ELF-1 (cell line): ENCODE results near the gene RFTN1.

ENCODE experiments used
- DNase-seq: peaks from one replicate; pipeline ENCODE4 v3.0.0-alpha.2; 2016; ENCODE audit warnings: low read depth, low spot score

RFTN1 gene

DNA sequence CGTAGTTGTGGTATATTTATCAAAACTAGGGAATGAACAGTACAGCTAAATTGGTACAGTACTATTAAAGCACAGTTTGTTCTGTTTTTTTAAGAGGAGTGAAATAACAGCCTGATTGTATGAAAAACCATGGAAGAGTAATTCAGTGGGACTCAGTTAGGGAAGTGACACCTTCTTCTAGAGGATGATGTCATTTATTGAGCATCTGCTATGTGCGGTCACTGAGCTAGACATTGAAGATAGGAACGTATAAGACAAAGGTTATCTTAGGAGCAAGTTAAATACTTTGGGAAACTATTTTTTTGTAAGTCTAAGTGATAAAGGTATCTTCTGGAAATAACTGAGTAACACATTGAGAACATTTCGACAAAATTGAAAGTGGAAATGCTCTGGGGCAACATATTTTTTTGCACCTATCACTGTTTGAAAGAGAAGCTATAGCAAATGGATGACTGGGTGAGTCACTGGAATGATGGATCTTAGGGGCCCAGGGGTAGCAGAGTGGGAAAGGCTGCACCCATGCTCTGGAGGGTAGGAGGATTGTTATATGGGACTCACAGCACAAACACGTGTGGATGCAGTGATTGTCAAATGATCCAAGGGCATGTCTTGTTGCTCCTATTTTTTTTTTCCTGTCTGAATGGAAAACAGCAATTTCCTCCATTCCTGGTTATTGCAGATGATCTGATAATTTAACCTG is 205.5 kb downstream of the RFTN1 start:
- no peak for DNase-seq

DNA sequence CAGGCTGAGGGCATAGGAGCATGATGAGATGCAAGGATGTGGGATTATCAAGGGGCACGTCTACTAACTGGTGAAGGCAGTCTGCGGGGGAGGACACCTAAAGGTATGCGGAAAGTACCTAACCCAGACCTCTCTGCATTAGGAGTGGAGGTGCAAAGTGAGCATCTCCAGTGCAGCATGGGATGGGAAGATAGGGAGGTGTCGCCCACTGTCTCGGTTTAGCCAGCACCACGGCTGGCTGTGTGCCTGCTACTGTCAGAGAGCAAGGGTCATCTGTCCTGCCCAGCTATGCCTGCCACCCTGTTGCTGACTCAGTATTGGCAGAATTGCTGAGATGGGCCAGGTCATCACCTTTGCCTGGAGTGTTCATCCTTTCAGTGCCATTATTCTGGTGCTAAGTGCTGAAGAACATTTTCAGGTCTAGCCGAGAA is 208.4 kb downstream of the RFTN1 start:
- no peak for DNase-seq

DNA sequence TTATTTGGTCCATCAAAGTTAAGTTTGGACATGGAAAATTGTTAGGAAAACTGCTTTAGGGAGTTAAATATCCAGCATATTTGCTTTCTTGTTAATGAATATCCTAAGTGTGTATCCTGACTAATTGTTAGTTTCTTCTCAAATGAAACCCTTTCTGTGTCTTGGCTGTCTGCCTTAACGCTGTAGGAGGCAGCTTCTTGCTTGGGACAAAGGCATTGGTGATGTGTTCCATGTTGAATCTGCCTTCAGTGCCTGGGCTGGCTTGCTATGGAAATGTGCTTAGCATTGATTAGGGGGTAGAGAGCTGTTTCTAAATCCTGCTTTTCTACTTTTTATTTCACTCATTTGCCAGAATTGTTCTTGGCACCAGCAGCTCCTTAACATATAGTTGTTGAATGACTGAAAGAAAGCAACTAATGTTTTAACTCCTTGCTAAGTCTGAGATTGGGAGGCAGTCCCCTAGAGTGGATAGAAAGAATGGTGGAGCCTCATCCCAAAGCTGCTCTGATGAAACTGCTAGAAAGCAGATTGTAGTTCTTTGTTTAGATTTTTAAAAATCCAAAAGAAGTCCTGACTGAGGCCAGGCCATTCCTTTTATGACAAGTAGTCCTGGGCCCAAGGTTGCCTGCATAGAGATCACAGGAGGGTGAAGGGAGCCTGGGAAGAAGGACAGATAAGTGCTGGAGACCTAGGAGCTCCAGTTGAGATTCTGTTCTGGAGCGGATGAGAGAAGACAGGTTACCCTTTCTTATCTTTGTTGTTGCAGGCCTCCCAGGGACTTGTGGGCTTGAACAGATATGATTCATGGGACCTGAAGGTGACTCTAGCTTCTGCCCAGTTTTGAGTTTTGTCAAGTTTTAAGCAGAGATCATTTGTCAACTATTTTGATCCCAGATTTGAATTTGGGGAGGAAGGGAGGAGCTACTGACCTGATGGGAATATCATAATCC is 209.2 kb downstream of the RFTN1 start:
- DNase-seq = no peak

DNA sequence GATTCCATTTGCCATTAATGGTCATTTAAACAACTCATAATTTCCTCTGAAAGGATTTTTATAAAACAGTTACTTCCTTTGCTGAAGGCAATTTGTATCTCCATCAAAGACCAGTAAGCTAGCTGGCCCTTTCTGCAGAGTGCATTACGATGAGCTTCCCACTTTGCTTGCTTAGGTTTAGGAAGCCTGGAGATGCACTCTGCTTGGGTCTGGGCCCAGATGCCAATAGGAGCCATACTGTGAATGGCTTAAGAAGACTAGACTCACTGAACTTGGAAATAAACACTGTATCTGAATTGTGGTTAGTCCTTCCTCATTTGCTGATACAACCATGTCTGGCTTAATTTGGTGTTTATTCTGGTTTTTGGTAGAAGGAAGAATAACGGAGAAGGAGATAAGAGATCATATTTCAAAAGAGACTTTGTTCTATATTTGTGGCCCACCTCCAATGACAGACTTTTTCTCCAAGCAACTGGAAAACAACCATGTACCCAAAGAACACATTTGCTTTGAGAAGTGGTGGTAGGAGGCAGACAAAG is 210.4 kb downstream of the RFTN1 start:
- no peak for DNase-seq

DNA sequence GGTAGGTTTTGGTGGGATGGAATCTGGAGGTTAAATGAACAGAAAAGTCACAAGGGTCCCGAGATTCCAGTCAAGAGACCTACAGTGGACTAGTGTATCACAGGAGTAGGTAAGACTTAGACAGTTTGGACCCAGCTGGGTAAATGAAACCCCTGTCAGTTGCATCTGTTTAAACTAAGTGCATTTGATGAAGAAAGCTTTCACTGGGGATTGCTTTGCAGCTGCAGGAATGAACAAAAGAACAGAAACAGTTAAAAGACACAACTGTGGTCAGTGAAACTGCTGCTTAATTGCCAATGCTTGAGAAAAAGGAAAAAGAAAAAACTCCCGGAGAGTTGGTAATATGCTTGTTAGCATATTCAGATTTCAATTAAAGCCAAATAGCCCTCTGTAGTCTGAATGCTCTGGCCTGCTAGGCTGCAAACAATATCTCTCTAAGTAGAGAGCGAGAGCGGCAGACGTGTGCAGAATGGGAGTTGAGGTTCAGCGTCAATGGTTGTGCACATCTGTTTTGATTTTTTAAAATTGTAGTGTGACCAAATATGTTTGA is 211.3 kb downstream of the RFTN1 start:
- no peak for DNase-seq

DNA sequence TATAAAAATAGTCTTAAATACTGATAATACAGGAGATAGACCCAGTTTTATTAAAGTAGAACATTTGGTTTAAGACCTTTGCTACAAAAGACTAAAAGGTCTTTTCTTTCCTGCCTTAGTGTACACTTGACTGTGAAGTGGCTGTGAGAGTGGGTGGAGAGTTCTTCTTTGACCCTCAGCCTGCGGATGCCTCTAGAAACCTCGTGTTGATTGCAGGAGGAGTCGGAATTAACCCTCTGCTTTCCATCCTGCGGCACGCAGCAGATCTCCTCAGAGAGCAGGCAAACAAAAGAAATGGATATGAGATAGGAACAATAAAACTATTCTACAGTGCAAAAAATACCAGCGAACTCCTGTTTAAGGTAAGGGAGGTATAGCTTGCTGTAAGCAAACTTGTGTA is 212.0 kb downstream of the RFTN1 start:
- no peak for DNase-seq

DNA sequence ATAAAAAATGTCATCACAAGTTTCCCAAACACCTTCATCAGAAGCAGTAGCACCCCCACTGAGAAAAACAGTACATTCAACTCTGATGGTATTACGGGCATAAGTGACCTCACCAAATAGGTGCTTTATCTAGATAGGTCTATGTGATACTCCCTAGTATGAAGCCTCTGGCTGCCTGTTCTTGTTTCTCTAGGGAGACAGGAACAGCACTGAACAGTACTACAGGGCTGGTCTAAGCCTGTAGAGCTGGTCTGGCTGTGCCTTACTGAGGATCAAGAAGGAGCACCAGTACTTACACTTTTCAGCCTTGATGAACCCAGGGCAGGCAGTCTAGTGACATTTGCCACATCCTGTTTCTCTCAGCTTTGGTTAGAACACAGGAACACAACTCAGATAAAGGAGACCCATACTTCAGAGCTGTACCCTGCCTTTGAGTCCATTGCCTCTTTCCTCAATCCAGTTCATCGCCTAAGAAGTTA is 212.6 kb downstream of the RFTN1 start:
- DNase-seq = no peak

DNA sequence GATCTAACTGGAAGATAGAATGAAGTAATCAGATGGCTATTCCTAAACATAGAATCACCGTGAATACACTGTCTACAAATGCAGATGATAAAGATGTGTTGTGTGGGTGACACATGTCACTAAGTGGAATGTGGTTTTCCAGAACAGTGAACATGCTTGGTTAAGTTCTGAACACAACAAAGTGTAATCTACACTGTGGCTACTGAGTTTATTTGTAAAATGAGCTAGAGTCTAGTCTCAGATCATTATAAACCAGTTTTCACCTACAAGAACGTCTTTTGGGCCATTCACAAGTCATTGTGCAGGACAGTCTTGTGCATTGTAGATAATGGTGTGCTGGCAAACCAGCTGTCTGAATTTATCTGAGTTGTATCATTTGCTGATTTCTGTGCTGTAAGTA is 213.2 kb downstream of the RFTN1 start:
- no peak for DNase-seq

DNA sequence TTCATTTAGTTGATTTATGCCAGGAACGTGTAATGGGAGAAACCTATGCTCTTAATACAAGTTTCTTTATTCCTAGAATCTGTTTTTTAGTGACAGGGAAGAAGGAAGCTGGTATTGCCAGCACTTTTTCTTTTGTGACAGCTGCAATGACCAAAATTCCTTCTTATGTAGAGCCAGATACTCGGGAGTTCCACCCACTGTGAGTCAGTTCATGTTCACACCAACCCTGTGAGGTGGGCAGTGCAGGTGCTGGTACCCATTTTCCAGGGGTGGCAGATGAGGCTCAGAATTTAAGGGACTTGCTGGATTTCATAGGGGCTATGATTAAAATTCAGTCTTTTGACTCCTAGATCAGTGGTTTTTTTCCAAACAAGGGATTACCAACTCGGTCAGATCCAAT is 213.8 kb downstream of the RFTN1 start:
- DNase-seq = no peak

DNA sequence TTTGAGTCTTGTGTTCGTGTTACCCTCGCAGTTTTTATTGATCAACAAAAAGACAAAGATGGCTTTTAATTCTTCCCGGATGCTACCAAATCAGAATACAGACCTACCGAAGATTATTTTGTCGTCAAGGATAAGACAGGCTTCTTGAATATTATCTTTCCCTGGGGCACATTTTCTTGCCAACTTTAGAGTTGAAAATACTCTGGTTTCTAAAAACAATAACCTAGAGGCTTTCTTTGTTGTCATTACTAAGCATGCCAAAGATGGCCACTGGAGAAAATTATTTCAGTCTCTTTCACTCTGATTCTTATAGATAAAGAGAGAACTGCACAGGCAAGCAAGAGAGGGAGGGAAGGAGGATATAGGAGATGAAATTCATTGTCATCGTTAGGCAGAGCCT is 214.6 kb downstream of the RFTN1 start:
- no peak for DNase-seq

DNA sequence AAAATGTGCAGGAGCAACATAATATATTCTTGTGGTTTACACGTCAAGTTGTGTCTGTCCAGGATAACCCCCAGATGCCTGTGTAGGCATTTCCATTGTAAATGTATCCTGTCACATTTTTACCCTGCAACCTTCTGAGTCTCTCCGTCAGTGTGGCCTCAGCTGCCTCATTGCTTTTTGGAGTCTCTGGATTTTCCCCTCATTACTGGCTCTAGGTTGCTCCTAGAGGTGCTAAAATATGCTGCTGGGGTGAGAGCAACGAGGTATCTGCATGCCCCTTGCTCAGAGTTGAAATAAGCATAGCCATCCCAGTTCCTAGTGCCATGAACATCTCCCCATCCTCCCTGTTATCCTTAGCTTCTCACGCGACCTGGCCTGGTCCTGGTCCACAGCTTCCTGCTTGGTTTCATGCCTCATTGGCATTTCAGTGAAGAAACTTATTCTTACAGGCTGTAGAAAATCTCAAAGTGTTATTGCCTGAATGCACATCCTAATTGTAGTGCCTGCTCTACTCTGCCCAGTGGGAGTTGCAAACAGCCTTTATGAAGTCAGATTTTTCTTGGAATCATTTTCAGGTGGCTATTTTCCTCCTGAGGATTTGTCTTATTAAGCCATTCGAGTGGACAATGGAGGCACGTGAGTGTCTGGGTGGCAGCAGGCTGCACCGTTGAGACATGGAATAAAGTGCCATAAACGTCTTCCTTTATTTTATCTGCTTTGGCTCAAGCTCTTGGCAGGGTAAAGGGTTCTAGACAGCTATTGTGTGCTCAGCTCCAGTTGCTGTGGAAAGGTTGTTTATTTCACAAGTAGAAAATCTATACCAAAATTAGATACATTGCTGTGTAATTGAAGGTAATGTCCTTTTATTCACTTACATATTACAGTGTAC is 215.3 kb downstream of the RFTN1 start:
- no peak for DNase-seq

DNA sequence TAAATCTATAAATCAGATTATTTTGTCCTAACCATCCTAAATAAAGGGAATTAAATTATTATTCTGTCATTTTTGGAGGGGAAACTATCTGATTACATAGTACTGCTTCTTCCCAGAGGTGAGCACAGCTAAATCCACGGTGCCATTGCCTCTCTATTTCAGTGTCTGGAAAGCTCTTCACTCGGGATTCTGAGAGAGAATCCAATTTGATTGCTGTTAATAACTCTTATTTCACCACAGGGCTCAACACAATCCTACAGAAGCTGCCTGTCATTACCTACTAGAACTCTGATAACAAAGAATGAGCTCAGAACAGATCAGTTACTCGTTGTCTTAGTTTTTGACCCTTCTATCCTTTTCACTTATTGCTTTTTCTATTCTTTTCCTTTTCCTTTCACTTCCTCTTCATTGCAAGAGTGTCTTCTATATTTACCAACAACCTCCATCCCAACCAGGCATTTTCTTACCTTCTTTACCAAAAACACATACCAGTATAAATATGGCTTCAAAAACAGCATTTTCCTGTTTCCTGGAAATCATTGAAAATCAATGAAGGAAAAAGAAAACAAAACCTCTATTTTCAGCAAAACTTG is 218.1 kb downstream of the RFTN1 start:
- no peak for DNase-seq

DNA sequence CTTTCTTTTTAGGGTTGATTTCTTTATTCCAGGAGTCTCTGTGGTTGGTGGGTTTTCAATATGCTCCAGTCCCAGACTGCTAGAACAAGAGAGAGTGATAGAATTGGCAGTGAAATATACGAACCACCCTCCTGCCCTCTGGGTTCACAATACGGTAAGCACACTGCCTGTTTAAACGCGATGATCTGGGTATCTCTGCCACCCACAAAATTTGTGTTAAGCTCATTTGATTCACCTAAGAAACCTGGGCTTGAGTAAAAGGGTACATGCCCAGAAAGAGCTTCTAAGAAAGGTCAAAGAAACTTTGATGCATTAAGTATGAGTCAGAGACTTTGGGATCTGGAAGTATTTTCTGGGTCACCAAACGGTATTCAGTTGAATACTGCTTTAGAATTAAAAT is 218.7 kb downstream of the RFTN1 start:
- DNase-seq = no peak

DNA sequence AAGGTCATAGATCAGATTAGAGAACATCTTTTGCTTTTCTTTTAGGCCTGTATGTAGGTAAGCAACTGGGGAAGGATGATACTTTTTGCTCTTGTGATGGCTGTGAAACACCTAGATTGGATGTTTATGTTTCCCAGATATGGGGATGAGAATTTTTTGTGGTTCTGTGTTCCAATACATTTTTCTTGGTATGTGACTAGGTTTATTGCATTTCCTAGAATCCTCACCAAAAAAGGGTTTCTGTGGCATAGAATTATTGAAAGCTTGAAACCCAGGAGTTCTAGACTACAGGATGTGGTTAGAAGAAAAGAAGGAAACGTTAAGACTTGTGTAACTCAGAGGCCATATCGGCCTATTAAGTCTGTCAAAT is 222.7 kb downstream of the RFTN1 start:
- no peak for DNase-seq

DNA sequence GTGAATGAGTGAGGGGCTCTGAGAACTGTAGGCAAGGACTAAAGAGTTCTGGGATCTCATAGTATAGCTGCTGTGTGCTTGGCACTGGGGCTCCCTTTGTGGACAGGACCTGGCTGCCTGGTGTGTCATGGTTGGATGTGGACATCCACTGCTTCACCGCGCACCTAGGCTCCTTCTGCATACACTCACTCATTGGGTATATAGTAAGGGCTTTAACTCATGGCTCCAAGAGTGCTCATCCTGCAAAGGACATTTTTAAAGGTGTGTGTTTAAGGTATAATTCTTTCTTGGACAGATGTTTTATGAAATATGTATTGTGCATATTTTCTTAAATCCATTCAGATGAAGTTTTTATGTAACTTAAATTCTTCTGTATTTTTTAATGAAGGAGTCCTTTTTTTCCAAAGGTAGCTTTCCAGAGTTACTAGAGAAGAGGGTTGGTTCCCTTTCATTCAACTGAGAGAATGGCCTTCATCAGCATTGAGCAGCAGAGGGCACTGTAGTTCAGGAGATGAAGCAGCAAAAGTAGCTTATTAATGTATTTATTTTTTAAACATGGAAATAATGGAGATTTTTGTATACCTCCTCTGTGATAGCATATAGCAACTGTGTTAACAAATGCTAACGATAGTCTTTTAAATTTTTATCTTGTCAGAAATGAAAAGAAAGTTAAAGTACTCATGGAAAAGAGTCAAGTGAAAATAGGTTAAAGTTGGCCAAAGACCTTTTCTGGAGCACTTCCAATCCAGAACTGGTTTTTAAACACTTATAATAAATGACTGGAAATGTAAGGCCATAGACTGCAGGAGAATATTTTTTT is 223.3 kb downstream of the RFTN1 start:
- no peak for DNase-seq

DNA sequence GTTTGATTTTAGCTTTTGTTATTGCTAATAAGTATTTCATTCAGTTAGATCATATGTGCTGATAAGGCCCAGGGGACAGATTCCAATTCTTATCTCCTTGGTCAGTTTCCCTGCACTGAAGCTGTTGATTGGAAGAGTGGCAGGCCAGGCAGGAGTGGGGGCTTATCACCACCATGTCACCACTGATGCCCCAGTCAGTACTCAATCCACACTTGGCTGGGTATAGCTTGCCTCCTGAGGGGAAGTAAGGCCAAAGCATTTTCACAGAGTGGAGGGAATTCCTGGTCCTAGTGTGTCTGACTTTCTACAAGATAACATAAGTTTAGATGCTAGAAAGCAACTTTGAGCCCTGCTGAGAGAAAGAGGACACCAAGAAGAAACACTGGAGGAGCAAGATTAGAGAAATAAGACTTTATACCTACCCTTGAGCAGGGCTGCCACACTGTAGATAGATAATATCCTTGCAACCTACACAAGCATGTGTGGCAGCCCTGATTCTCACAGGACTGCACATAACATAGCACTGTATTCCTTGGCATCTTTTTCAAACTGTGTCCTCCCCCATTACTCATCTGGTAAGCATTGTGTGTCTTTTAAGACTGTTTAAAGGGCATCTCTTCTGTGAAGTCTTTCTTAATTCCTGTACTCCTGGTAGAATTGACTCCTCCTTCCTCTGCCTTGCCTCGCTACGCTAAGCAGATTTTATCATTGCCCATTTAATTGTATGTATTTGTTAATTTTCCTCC is 224.2 kb downstream of the RFTN1 start:
- no peak for DNase-seq

DNA sequence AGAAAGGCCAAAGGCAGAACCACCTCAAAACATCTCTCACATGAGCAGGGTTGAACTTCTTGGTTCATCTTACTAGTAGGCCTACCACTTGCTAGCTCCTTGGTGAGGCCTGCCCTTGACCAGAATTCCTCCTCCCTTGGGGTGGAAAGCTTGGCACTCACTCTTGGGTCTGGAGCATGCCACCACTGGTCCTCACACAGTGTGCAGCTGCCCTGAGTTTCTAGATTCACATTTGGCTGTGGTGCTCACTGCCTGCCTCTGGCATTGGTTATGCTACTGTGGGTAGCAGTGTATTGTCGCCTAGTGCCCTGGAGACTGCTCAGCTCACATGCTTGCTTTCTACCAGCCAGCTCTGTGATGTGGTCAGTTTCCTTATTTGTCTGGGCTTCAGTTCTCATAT is 224.8 kb downstream of the RFTN1 start:
- no peak for DNase-seq

DNA sequence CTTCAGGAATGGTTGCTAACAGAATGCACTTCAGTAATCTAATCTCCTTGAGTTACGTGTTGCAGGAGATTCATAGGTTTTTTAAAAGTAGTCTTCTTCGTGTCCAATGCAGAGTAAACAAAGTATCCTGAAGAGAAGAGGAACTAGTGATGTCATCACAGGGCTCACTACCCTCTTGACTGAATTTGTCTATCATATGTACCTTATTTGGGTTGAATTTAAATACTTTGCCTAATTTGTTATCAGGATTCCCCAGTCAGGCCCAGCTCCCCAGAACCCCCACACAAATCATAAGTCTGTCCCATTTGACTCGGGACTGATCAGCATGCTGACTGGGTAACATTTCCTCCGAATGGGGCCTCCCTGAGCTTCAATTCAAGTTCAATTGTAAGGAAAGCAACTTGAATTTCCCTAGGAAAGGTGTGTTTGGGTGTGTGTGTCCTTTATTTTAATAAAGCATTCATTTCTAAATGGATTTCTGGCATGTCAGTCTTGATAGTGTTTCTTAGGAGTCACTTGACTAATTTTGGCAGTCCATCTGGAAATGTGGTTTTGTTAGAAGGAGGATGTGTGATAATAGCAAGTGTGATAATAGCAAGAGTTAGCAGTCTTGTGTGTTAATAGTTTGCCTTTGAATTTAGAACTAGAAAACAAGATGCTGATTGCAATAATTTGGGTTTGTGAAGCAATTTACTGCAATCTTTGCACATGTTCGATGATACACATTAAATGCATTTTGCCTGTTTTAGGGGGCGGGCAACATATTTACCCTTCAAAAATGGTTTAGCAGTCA is 226.6 kb downstream of the RFTN1 start:
- no peak for DNase-seq

DNA sequence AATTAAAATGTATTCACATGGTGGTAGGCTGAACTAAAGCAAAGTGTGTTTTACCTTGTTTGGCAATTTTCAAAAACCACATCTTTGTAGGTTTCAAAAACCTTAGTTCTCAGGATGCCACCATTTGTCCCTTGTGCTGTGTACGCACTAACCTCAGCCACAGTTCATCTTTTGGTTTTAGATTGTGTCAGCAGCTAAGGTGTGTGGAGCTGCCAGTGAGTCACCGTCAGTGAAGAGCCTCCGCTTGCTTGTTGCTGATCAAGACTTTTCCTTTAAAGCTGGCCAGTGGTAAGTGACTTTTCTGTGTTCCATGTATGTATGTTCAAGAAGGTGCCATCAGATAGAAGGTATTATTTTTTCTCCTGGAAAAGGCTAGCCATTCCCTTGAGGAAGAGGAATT is 227.3 kb downstream of the RFTN1 start:
- no peak for DNase-seq
